ENCODE measurements around the gene JPH3.

DNA sequence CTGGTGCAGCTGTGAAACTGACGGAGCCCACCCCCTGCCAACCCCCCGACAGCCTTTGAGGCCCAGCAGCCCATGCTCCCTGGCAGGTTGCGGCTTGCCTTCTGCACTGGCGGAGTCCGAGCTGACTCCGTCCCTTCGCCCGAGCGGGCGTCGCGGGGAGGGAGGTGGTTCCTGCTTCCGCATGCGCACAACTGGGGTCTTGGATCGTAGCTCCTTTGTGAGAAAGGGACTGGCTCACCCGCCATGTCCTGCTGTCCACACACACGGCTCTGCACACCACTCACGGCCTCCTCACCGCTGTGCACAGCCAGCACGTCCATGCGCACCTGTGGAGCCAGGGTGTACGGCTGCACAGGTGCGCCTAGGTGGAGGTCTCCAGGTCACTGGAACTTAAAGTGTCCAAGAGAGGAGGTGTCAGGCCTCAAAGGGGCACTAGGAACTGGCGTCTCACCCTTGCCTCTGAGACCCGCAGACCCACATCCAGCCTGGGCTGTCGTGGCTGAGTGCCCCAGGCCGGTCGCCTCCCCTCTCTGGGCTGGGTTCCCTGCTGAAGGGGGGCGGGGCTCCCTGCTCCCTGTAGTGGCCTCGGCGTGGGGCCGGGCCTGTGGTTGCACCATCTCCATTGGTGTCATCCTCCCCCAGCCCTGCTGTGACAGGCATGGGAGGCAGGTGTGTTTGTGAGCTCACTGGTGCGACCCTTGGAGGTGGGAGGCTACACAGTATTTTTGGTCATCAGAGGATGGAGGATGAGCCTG lies 45.3 kb downstream of the JPH3 start:
- TF ChIP-seq, protein P1, sequence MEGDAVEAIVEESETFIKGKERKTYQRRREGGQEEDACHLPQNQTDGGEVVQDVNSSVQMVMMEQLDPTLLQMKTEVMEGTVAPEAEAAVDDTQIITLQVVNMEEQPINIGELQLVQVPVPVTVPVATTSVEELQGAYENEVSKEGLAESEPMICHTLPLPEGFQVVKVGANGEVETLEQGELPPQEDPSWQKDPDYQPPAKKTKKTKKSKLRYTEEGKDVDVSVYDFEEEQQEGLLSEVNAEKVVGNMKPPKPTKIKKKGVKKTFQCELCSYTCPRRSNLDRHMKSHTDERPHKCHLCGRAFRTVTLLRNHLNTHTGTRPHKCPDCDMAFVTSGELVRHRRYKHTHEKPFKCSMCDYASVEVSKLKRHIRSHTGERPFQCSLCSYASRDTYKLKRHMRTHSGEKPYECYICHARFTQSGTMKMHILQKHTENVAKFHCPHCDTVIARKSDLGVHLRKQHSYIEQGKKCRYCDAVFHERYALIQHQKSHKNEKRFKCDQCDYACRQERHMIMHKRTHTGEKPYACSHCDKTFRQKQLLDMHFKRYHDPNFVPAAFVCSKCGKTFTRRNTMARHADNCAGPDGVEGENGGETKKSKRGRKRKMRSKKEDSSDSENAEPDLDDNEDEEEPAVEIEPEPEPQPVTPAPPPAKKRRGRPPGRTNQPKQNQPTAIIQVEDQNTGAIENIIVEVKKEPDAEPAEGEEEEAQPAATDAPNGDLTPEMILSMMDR (conservative IDR thresholded peaks at IDR 0.05), result no peak
- no peak for TF ChIP-seq EZH2 (IDR thresholded peaks at IDR 0.05; ENCODE audit: low read depth)
